HEK293T (cell line): Measurements from ENCODE around the gene VBP1.
"Not testable (repeated sequence)": the region's sequence is repeated elsewhere in the genome, so short reads cannot be mapped to it uniquely, and the experiment has no call there.

Experiments used
- ELF4 ChIP-seq: fragments of 450-650 bp; IDR thresholded peaks from 2 replicates; pipeline ENCODE4 v1.6.1; 2017; ENCODE audit warnings: antibody characterized with exemption
- FOXM1 ChIP-seq: fragments of 450-650 bp; IDR thresholded peaks from 2 replicates; pipeline ENCODE4 v1.6.1; 2017; ENCODE audit warnings: mild to moderate bottlenecking, borderline replicate concordance
- SP1 ChIP-seq: fragments of 450-650 bp; IDR thresholded peaks from 2 replicates; pipeline ENCODE4 v1.6.1; 2017
- TARDBP ChIP-seq: fragments of 450-650 bp; IDR thresholded peaks from 2 replicates; pipeline ENCODE4 v1.6.1; 2016

- TF ChIP-seq TARDBP, FOXM1, ELF4, SP1: not testable (repeated sequence)
These were observed 7.5 kb downstream of the VBP1 start for GRCh38 chrX:155223746-155224145.
